H1 (cell line): Measurements from ENCODE around the gene DVL2. TPM values are rescaled to one million over a fixed set of nuclear protein-coding genes. Genes with fewer than 3 reads are reported as not detected.

ENCODE experiments used
- CTCF ChIA-PET: fragments of 300-600 bp; sonication (Branson Sonifier 250); formaldehyde crosslinking; loops from one replicate; lab custom pipeline; 2021; ENCODE audit not compliant: partially characterized antibody; lab: Charles Lee
- POLR2A ChIA-PET: fragments of 300-600 bp; sonication (Branson Sonifier 250); formaldehyde crosslinking; loops from one replicate; lab custom pipeline; 2021; ENCODE audit warnings: inconsistent platforms; ENCODE audit not compliant: partially characterized antibody; lab: Charles Lee
- DNase-seq, 2 experiments: peaks; one replicate each; pipeline versions ENCODE4 v3.0.0 to v3.0.0-alpha.2; 2010 to 2022; ENCODE audit warnings: low spot score in 2 of 2, low read depth in 1 of 2, mixed read lengths in 1 of 2
- FAIRE-seq: peaks from 2 replicates; lab custom pipeline; 2011; peaks lifted over from hg19 to GRCh38; lab: Jason Lieb, UNC
- H2AFZ ChIP-seq: 2 replicates; pipeline ENCODE4 v1.8.1; 2012; ENCODE audit warnings: low read length, inconsistent platforms
- H2AK5ac ChIP-seq: 2 replicates; pipeline ENCODE4 v1.6.1; 2013; ENCODE audit warnings: low read depth, low read length
- H2BK120ac ChIP-seq: replicated peaks from 2 replicates; pipeline ENCODE3; 2013; ENCODE audit warnings: low read depth, low read length, inconsistent platforms
- H2BK12ac ChIP-seq: 2 replicates; pipeline ENCODE4 v1.6.1; 2013; ENCODE audit warnings: low read depth, low read length
- H2BK15ac ChIP-seq: 2 replicates; pipeline ENCODE4 v1.6.1; 2013; ENCODE audit warnings: low read length
- H2BK20ac ChIP-seq: 2 replicates; pipeline ENCODE4 v1.6.1; 2013; ENCODE audit warnings: low read length
- H2BK5ac ChIP-seq: 2 replicates; pipeline ENCODE4 v1.6.1; 2013; ENCODE audit warnings: low read depth, low read length
- H3K14ac ChIP-seq: 2 replicates; pipeline ENCODE4 v1.6.1; 2013; ENCODE audit warnings: inconsistent platforms; ENCODE audit not compliant: insufficient read length
- H3K18ac ChIP-seq: 2 replicates; pipeline ENCODE4 v1.6.1; 2013; ENCODE audit warnings: low read length; ENCODE audit errors: extremely low read depth
- H3K23ac ChIP-seq: 2 replicates; pipeline ENCODE4 v1.6.1; 2013; ENCODE audit warnings: inconsistent platforms; ENCODE audit not compliant: insufficient read length
- H3K23me2 ChIP-seq: 2 replicates; pipeline ENCODE4 v1.6.1; 2013; ENCODE audit warnings: low read depth, low read length
- H3K27ac ChIP-seq: 2 replicates; pipeline ENCODE4 v1.6.1; 2011; ENCODE audit warnings: low read depth, low read length, inconsistent platforms
- H3K27me3 ChIP-seq, 4 experiments: replicated peaks in 1 of 4; 1 replicate in 1 of 4; 2 replicates in 3 of 4; pipeline versions ENCODE4 v1.6.1 to v1.8.1; 2011 to 2013; ENCODE audit warnings: low read length in 3 of 4, mild to moderate bottlenecking in 3 of 4, inconsistent platforms in 2 of 4, mixed read lengths in 2 of 4, moderate library complexity in 1 of 4; ENCODE audit not compliant: control insufficient read depth in 3 of 4, insufficient read depth in 3 of 4; ENCODE audit errors: extremely low read depth in 1 of 4
- H3K36me3 ChIP-seq, 4 experiments: 2 replicates each; pipeline versions ENCODE4 v1.6.1 to v1.8.1; 2011 to 2013; ENCODE audit warnings: mild to moderate bottlenecking in 4 of 4, low read length in 3 of 4, moderate library complexity in 2 of 4, control low read depth in 1 of 4, inconsistent platforms in 1 of 4; ENCODE audit not compliant: insufficient read depth in 4 of 4, control insufficient read depth in 2 of 4
- H3K4ac ChIP-seq: replicated peaks from 2 replicates; pipeline ENCODE3; 2013; ENCODE audit warnings: low read length, low read depth, mixed read lengths, inconsistent platforms; ENCODE audit not compliant: insufficient read length
- H3K4me1 ChIP-seq, 4 experiments: replicated peaks in 1 of 4; 1 replicate in 1 of 4; 2 replicates in 3 of 4; pipeline versions ENCODE4 v1.6.1 to v1.8.1; 2011 to 2013; ENCODE audit warnings: low read length in 3 of 4, inconsistent platforms in 2 of 4, mixed read lengths in 1 of 4; ENCODE audit not compliant: insufficient read depth in 4 of 4, control insufficient read depth in 3 of 4
- H3K4me2 ChIP-seq, 2 experiments: 2 replicates each; pipeline versions ENCODE4 v1.6.1 to v1.8.1; 2011 to 2013; ENCODE audit warnings: low read depth in 2 of 2, low read length in 2 of 2, control low read depth in 1 of 2, inconsistent platforms in 1 of 2, mild to moderate bottlenecking in 1 of 2; ENCODE audit not compliant: insufficient read depth in 1 of 2
- H3K4me3 ChIP-seq, 4 experiments: fragments of 200-600, 300-600 bp in 1 of 4; sonication (generic), shearing (Covaris generic), sonication (Bioruptor Twin) in 1 of 4; 2 replicates each; pipeline versions ENCODE4 v1.5.1 to v1.8.1; 2011 to 2016; ENCODE audit warnings: low read length in 4 of 4, low read depth in 3 of 4, control low read depth in 2 of 4, inconsistent platforms in 2 of 4, mild to moderate bottlenecking in 2 of 4, mixed read lengths in 1 of 4, moderate library complexity in 1 of 4; ENCODE audit not compliant: insufficient read depth in 2 of 4; ENCODE audit errors: extremely low read depth in 1 of 4
- H3K56ac ChIP-seq: replicated peaks from 2 replicates; pipeline ENCODE3; 2013; ENCODE audit warnings: low read depth, mild to moderate bottlenecking, mixed read lengths, low read length, inconsistent platforms; ENCODE audit not compliant: insufficient read length
- H3K79me1 ChIP-seq: 2 replicates; pipeline ENCODE4 v1.6.1; 2013; ENCODE audit warnings: low read depth, low read length, control low read depth
- H3K79me2 ChIP-seq, 2 experiments: 2 replicates each; pipeline versions ENCODE4 v1.6.1 to v1.8.1; 2012 to 2013; ENCODE audit warnings: low read length in 2 of 2, mild to moderate bottlenecking in 2 of 2, inconsistent platforms in 1 of 2; ENCODE audit not compliant: insufficient read depth in 2 of 2, control insufficient read depth in 1 of 2
- H3K9ac ChIP-seq, 4 experiments: replicated peaks in 1 of 4; 1 replicate in 1 of 4; 2 replicates in 3 of 4; pipeline versions ENCODE4 v1.6.1 to v1.8.1; 2011 to 2013; ENCODE audit warnings: low read depth in 3 of 4, low read length in 3 of 4, control low read depth in 2 of 4, mild to moderate bottlenecking in 2 of 4, moderate library complexity in 2 of 4, inconsistent platforms in 1 of 4; ENCODE audit errors: extremely low read depth in 1 of 4
- H3K9me3 ChIP-seq, 2 experiments: 2 replicates each; pipeline versions ENCODE4 v1.6.1 to v1.8.1; 2012 to 2013; ENCODE audit warnings: mild to moderate bottlenecking in 2 of 2, moderate library complexity in 2 of 2, control low read depth in 1 of 2, inconsistent platforms in 1 of 2, low read depth in 1 of 2, low read length in 1 of 2, mixed read lengths in 1 of 2; ENCODE audit not compliant: insufficient read depth in 2 of 2
- H4K20me1 ChIP-seq, 2 experiments: replicated peaks in 1 of 2; 2 replicates each; pipeline versions ENCODE3 to v1.8.1; 2011 to 2013; ENCODE audit warnings: inconsistent platforms in 2 of 2, low read length in 2 of 2, mild to moderate bottlenecking in 1 of 2; ENCODE audit not compliant: insufficient read depth in 2 of 2, control insufficient read depth in 1 of 2
- H4K5ac ChIP-seq: 2 replicates; pipeline ENCODE4 v1.6.1; 2013; ENCODE audit warnings: low read length, low read depth, mixed read lengths, inconsistent platforms; ENCODE audit not compliant: insufficient read length
- H4K8ac ChIP-seq: 2 replicates; pipeline ENCODE4 v1.8.0; 2013; ENCODE audit warnings: mild to moderate bottlenecking, moderate library complexity, low read length, inconsistent platforms; ENCODE audit not compliant: insufficient read depth; ENCODE audit errors: extremely low read depth
- H4K91ac ChIP-seq: replicated peaks from 2 replicates; pipeline ENCODE3; 2013; ENCODE audit warnings: low read length, mixed read lengths, inconsistent platforms; ENCODE audit not compliant: insufficient read length
- NRF1 ChIP-seq: IDR thresholded peaks from 2 replicates; pipeline ENCODE4 v1.6.1; 2011; ENCODE audit warnings: mild to moderate bottlenecking, low read depth, low read length, improper control_type of control experiment
- WGBS, 2 experiments: shearing (Covaris generic) in 1 of 2; methylation state at CpG; one replicate each; pipeline versions ENCODE4 v1.1.6 to v1.1.7; 2013 to 2015; ENCODE audit warnings: low lambda C conversion rate in 2 of 2, mixed read lengths in 2 of 2, inconsistent platforms in 1 of 2, low coverage in 1 of 2, missing lambda C conversion rate in 1 of 2; ENCODE audit not compliant: insufficient replicate concordance in 2 of 2, insufficient coverage in 1 of 2, insufficient read length in 1 of 2; ENCODE audit errors: extremely low coverage in 1 of 2, missing lambda C conversion rate in 1 of 2; 5-methylcytosine and 5-hydroxymethylcytosine counted together
- polyA plus RNA-seq, 7 experiments: library from polyadenylated mRNA; depleted of rRNA in 3 of 7; stranded (reverse) in 5 of 7; unstranded in 2 of 7; fragments of >200 nt in 5 of 7; fragments of 200-250 nt in 2 of 7; gene quantifications; 1 replicate in 5 of 7; 2 replicates in 1 of 7; 4 replicates in 1 of 7; pipeline versions ENCODE4 v1.2.1 to v1.2.3, GENCODE V29; 2011 to 2013; ENCODE audit warnings: missing spikeins in 2 of 7, mixed read lengths in 2 of 7
- total RNA-seq: library from RNA; stranded (reverse); fragmentation: NEBNext Ultra II Directional; extraction: Animal tissue kit (Norgen Biotek cat#: 25700); gene quantifications from 2 replicates; pipeline ENCODE4 v1.2.1, GENCODE V29; 2021

The DVL2 gene
- total and polyA plus RNA-seq, 2 of the 8 experiments (the other 6 are each of a cell fraction or from before 2014, with no cell fraction given) = 19.0 to 59.6 TPM

- Histone ChIP-seq H3K56ac (no peak overlapping the region), H4K8ac (peak overlapping the region; percentile 54; the same call in 1 of the 2 replicates), H2BK12ac (peak overlapping the region; percentile 92; the same call in 1 of the 2 replicates), H4K20me1 (peaks cover 1 to 15% of the 10 kb centered on the region in 2 experiments), H3K9me3 (no peaks in the 10 kb centered on the region), H3K14ac (no peak overlapping the region), H4K5ac (peak overlapping the region; percentile 57), H2BK20ac (peak overlapping the region; percentile 80; the same call in 1 of the 2 replicates), H2BK5ac (peak overlapping the region; percentile 90; the same call in 1 of the 2 replicates), H3K4ac (peak overlapping the region; percentile 79), H4K91ac (peak overlapping the region; percentile 68)
- FAIRE-seq = no peak
- TF ChIP-seq NRF1 = no peak
- TF ChIP-seq, all 59 proteins: peak for 0
- Histone ChIP-seq H3K4me2 (peak overlapping the region; percentile 71 to 91), H3K36me3 (peaks cover 0 to 3% (median 0%) of the 10 kb centered on the region in 4 experiments; a peak in 2 of 8 replicates), H3K27me3 (no peaks in the 10 kb centered on the region; a peak in 1 of 7 replicates), H3K27ac (peak overlapping the region; percentile 11; the same call in 1 of the 2 replicates), H2BK120ac (no peak overlapping the region), H3K23me2 (peaks cover 26% of the 10 kb centered on the region; the same call in 1 of the 2 replicates), H3K4me3 (peak overlapping the region in 2 of 4 experiments; percentile 36 to 62; a peak in 3 of 8 replicates), H3K79me2 (peaks cover 0 to 61% of the 10 kb centered on the region in 2 experiments; a peak in 2 of 4 replicates), H3K9ac (peak overlapping the region in 2 of 4 experiments; percentile 22 to 28; a peak in 2 of 7 replicates), H3K4me1 (peaks cover 8 to 47% (median 34%) of the 10 kb centered on the region in 4 experiments), H3K18ac (peak overlapping the region; percentile 96; the same call in 1 of the 2 replicates), H2BK15ac (peak overlapping the region; percentile 92), H2AK5ac (0 out of 2 replicates have a peak overlapping the region, but pooled peaks have one; percentile 65), H3K23ac (no peak overlapping the region), H3K79me1 (peaks cover 25% of the 10 kb centered on the region), H2AFZ (no peak overlapping the region)
- 90% methylated on average over 8 of the region's 9 CpGs; no CpG with 5 or more reads in 1 of the 2 experiments for whole genome bisulfite sequencing, 2 experiments
- POLR2A ChIA-PET = interaction anchor here (1.0 to 2.5 kb wide), 13 partner anchors 12 to 375 kb away, joined by 3 to 18 read pairs (median 6); partner anchors contain the start of genes ACADVL, DLG4, GABARAP and MPDU1
- no peak for DNase-seq
- CTCF ChIA-PET = interaction anchor here (2.1 to 2.4 kb wide), 2 partner anchors 12 to 31 kb away, joined by 10 read pairs; no protein-coding TSS in a partner anchor
Measured at GRCh38 chr17:7208754-7209460, 25.4 kb downstream of the DVL2 start.
